Transverse colon (tissue), 4 donors: ENCODE data around the gene KLF3.

Experiments
- CTCF ChIP-seq, 5 experiments: fragments of 200-600 bp in 3 of 5; fragments of 450-650 bp in 2 of 5; sonication (generic) in 3 of 5; IDR thresholded peaks; 1 replicate in 2 of 5; 2 replicates in 3 of 5; pipeline ENCODE4 v1.5.1; 2016 to 2017; ENCODE audit warnings: antibody characterized with exemption in 5 of 5, inconsistent platforms in 3 of 5, mild to moderate bottlenecking in 2 of 5, moderate library complexity in 1 of 5
- POLR2A ChIP-seq: fragments of 450-650 bp; IDR thresholded peaks from one replicate; pipeline ENCODE4 v1.6.1; 2016; ENCODE audit warnings: antibody characterized with exemption, mild to moderate bottlenecking, moderate library complexity
- POLR2AphosphoS5 ChIP-seq, 3 donors: sonication (generic); formaldehyde crosslinking; IDR thresholded peaks; one replicate each; pipeline ENCODE4 v1.6.1; 2016; ENCODE audit warnings: antibody characterized with exemption in 3 of 3

GRCh38 chr4:38681281-38681991 lies 17.4 kb downstream of the KLF3 start:
- TF ChIP-seq POLR2A (no peak), CTCF (IDR thresholded peaks at IDR 0.05) (no peak), POLR2AphosphoS5 (IDR thresholded peaks at IDR 0.05) (no peak)
